ENCODE results near the gene TEX29.

Gene TEX29

DNA sequence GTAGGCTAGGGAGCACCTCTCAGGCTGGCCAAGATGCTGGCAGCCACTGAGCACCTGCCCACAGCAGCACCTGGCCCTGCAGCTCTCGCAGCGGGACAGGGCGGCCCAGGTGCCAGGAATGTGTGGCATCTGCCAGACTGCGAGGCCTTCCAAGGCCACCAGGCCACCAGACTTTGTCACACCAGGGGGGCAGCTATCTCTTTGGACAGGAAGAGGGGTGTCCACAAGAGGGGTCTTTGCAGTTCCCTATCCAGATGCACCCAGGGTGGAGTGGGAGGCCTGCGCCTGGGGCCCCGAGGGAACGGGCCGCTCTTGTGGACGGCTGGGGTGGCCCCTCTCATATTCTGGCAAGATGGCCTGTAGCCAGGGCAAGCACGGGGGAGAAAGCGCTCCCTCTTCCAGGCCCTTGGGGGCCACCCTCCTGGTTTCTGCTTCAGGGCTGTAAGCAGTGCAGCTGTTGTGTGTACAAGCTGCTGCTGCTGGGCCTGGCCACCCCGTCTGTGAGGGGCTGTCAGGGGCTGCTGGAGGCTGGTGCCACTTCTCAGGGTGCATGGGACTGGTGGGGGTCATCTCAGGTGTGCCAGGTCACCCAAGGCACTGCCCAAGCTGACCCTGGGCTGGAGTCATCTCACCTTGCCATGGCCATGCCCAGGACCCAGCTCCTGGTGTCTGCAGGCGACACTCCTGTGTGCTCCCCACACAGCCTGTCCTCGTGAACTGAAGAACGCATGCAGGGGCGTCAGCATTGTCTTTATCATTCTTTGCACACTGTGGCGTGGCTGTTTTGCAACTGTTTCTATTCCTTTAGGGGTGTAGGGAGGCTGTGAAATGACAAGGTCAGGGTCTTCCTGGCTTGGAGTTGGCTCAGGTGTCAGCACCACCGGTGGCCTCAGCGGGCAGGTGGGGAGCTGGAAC, 1.8 kb downstream of the TEX29 start:
- no peak for DNase-seq (ENCODE audit: low read depth in 2 of 2)

DNA sequence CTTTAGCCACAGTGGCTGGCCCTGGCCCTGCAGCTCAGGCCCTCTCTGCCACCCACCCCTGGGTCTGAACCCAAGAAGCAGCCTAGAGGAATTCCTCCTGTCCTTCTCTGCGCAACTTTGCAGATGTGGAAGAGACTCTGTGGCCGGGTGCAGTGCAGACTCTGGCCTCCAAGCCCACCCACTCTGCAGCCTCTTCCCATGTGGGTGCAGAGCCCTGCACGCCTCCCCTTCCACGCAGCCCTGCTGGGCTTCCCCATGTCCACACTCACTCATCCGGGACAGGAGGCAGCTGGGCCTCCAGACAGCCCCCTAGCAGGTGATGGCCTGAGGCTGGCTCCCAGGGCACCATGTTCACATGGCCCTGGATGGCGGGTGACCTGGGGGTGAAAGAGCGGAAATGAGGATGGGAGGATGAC, 2.5 kb downstream of the TEX29 start:
- no peak for DNase-seq (ENCODE audit: low read depth in 2 of 2)

DNA sequence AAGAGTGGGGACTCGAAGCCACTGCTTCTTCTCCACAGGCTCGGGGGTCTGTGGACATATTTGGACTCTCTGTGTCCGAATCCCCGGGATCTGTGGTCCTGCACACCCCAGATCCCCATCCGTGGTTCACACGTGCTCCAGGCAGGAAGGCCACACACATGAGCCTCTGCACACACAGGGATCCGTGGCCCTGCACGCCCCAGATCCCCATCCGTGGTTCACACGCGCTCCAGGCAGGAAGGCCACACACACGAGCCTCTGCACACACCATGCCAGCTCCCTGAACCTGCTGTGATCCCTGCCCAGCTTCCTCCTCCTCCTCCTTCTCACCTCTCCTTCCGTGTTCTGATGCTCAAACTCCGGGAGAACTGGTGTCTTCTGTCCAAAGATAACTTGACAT, 3.1 kb downstream of the TEX29 start:
- DNase-seq (ENCODE audit: low read depth in 2 of 2) = no peak

DNA sequence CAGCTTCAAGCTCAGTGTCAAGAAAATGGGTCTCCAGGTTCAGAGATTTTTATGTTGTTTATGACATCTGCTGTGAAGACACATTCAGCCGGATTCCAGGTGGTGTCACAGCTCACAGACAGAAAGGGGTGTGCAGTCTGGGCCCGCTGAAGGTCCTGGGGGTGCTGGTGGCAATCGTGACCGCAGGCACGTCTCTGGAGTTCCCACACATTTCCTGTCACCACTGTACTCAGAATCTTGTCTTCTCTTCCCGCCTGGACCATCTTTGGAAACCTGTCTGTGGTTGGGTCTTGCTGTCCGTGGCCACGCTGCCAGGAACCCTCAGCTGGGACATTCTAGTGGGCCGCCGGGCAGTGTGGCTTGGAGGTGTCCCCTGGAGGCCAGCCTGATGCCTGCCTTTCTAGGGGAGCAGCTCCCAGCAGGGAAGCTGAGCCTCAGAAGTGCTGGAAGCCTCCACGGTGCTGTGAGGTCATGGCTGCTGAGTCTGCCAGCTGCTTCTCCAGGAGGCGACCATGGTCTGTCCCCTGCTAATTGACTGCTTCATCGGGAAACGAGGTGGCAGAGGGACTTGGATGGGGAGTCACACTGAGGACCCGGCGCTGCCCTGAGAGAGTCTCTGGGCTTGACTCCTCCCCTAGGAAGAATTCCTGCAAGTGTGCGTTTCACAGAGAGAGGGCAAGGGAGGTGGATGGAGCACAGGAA, 3.7 kb downstream of the TEX29 start:
- DNase-seq (ENCODE audit: low read depth in 2 of 2) = no peak

DNA sequence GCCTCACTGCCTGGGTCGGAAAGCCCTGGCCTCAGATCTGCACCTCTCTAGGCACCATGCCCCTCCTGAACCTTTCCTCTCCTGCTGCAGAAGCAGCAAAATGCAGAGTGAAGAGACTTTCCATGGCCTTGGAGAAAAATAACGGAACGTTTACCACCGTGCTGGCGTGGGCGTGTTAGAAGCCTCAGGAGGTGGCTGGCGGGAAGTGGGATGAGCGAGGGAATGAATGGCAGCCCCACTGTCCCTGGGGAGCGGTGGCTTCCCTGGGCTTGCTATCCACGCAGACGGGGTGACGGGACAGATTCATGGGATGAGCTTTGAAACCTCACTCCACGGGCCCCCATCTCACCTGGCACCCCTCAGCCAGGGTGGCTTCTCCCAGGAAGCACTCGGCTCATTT, 4.3 kb downstream of the TEX29 start:
- no peak for DNase-seq (ENCODE audit: low read depth in 2 of 2)

DNA sequence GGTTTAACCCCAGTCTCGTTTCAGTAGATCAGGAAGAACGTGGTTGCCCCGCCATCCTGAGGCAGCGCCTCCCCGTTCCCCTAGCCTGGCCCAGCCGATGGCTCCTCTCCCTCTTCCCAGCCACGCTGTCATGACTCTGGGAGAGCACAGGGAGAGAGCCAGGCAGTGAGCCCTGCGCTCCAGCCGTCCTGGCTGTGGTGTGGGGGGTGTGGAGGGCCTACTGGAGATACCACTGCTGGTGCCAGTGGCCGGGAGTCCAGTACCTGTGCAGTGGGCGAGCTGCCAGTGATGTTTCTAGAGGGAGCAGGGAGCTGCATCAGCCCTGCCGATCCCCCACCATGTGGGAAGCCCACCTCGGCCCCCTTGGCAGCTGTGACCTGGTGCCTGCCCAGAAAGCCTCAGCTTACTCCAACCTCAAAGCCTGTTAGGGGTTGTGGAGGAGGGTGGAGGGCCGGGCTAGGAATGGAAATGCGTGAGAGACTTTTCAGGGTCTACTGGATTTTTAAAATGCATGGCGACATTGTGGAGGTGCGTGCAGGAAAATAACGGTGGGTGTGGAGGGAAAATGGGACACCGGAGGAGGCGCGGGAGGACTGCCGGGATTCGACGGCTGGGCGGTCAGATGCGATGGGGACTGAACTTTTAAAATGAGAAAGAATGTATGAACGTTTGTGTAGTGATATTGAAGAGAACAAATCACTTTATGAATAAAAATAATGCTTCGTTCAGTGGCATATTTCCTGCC, 4.9 kb downstream of the TEX29 start:
- DNase-seq (ENCODE audit: low read depth in 2 of 2) = no peak

DNA sequence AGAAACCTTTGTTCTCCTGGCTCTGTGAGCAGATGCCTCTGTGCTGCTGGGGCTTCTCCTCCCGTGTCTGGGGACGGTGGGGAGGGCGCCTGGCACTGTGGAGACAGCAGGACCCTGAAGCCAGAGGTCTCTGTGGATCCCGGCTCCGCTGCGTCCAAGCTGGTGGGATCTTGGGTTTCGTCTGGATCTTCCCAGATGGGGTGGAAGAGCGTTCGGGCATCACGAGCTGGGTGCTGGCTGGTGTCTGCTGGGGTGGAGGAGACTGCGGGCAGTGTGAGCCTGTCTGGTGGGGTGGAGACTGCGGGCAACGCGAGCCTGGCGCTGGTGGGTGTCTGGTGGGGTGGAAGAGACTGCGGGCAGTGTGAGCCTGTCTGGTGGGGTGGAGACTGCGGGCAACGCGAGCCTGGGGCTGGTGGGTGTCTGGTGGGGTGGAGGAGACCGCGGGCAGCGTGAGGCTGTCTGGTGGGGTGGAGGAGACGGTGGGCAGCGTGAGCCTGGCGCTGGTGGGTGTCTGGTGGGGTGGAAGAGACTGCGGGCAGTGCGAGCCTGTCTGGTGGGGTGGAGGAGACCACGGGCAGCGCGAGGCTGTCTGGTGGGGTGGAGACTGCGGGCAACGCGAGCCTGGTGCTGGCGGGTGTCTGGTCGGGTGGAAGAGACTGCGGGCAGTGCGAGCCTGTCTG, 5.6 kb downstream of the TEX29 start:
- DNase-seq (ENCODE audit: low read depth in 2 of 2) = no peak

DNA sequence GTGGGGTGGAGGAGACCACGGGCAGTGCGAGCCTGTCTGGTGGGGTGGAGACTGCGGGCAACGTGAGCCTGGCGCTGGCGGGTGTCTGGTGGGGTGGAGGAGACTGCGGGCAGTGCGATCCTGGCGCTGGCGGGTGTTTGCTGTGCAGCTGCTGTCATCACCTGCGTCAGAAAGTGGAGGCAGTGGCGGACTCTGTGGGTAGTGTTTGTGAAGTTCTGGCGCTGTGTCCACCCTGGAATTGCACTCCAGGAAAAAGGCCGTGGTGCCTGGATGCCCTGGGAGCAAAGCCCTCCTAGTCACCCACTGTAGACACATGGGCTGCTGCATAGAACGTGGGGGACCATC, 6.2 kb downstream of the TEX29 start:
- DNase-seq (ENCODE audit: low read depth in 2 of 2) = no peak

DNA sequence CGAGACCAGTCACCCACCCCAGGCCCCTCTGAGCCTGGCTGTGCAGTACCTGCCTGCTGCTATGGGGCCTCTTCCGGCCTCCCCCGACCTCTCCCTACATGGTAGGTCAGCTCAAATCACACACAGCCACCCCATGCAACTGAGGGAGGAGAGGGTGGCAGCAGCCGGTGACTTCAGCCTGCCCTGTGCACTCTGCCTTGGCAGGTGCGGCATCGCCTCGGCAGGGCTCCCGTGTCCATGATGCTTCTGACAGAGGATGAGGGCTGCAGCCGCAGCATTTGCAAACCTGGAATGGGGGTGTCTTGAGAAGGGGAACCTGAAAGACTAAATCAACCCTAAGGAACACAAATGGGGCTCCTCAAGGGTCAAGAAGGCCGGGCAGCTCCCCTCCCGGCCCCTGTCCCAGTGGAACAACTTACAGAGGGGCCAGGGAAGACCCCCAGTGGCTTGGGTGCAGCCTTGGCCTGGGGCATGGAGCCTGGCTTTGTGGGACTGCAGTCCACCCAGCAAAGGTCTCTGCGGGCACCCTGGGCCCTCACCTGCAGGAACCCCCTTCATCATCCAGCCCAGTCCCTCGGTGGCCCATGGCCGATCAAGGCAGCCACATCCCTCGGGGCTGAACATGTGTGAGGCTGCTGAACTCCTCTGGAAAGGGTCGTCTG, 6.7 kb downstream of the TEX29 start:
- DNase-seq (ENCODE audit: low read depth in 2 of 2) = no peak

DNA sequence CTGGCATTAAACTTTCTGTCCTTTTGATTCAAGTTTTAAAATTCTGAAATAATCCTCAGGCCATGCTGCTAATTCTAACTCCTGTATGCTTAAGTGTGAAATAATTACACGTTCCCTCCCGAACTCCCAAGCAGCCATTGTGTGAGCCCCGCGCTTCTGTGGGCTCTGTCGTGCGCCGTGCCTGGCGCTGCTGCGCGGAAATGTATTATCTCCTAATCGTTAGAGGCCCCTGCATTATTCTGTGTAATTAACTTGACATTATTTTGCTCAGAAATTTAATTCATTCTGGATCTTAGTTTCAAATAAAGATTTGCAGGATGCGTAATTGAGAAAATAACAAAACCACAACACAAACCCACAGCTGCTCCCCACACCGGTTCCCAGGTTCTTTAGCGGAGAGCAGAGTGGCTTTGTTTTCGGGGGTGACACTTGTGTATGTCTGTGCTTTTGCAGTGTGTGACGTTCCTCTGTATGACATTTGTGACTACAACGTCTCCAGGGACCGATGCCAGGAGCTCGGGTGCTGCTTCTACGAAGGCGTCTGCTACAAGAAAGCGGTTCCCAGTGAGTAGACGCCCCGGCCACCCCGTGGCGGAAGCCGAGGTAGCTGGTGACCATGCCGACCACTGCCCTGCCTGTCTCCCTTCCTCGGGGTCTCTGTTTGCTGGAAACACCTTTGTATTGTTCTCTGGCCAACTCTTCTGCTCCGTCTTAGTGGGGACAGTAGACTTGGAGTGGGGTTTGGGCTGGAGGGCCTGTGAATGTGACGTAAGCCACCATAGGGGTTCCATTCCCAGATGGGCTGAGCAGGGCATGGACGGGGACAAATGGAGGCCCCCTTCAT, 7.5 kb downstream of the TEX29 start:
- DNase-seq (ENCODE audit: low read depth in 2 of 2) = no peak

DNA sequence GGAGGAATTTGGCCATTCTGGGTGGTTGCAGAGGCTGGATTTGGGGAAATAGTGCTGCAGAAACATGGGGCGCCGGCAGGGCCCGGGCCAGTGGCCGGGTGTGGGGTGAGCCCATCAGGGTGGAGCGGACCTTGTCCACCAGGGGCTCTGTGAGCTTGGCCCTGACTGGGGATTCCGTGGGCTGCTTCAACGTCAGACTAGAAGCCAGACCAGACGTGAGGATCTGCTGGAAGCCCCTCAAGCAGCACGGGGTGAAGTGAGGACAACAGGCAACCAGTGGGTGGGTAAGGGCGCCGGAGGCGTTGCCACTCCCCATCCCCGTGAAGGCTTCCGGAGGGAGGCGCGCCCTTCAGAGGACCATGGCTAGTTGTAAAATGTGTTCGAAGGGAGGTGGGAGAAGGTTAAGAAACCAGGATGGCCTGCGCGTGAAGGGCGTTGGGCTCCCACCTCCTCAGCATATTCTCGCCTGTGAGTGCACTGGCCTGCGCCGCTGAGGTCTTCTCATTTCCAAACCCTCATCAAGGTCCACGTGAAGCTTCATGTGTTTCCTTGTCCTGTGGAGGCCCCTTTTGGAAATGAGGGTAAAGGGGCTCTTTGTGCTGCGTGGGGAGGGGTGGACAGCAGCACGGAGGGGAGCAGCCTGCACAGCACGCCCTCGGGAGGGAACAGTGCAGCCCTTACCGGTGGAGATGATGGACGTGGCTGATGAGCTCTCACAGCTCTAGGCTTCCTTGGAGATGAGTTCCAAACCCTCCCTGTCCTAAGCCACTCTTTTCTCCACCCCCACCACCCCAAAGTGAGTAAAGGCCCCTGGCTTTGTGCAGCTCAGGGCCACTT, 8.3 kb downstream of the TEX29 start:
- no peak for DNase-seq (ENCODE audit: low read depth in 2 of 2)

DNA sequence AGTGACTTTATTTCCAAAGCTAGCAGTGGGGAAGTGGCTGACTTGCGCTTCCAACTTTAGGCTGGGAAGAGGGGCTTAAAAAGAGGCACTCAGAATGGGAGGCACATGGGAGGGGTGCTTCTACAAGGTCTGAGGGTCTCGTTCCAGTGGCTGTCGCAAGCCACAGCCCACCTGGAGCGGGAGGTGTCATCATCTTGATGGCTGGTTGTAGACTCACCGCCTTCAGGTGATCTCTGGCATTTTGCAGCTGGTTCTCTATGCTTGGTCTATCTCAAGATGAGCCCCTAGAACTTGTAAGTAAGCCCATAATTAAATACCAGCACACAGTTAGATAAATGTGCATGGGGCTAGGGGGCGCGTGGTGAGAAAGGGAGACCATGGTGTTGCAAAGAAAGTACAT, 9.2 kb downstream of the TEX29 start:
- DNase-seq (ENCODE audit: low read depth in 2 of 2) = no peak

DNA sequence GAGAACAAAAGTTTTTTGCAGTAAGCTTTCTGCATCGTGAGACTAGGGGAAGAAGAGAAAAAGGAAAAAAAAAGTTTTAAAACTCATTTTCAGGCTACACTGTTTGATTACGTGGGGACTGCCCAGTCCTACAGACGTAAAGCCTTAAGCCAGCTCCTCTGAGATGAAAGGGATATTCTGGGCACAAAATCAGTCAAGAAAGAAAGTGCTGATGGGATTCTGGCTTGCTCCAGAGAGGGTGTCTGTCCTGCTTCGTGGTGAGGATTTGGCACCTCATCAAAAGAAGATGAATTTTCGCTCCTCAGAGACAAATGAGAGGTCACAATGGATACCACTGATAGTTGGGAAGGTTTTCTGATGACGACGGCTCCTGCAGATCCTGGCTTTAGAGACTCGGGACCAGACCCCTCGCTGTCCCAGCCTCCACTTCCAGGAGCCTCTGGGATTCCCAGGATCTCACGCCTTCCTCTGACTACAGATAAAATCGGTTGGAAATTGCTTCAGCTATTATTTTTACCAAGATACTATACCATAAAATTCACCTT, 9.7 kb downstream of the TEX29 start:
- no peak for DNase-seq (ENCODE audit: low read depth in 2 of 2)

DNA sequence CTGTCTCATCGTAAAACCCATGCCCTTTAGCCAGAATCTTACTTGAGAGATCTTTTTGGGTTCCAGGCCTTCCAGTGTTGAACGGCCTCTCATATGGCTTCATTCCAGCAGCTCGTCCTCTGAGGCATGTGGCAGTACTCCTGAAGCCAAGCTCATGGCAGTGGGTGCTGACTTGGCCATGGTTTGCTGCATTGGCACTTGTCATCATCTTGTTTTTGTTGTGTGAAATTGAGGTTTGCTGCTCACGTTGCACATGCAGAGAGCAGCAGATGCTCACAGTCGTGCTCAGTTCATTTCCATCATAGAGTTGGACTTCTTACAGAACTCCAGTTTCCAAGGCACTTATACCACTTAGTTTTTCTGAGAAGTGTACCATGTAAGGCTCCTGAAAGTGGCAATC, 14.9 kb downstream of the TEX29 start:
- DNase-seq (ENCODE audit: low read depth in 2 of 2) = no peak

DNA sequence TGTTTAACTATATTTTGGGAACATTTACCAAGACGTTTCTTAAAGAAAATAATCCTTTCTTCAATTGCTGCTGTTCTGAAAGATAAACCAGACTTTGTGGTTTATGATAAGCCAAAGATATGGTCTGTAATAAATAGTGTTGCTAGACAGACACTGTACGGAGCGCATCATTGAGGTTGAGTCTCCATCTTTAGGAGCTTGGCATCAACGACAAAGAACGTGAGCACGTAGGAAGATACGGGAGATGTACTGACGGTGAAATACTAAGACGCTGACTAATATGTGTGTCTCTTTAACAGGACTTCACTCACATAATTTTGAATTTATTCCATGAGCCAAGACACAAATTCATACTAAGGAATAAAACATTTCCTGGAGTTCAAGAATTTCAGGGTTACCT, 16.2 kb downstream of the TEX29 start:
- DNase-seq (ENCODE audit: low read depth in 2 of 2) = no peak

DNA sequence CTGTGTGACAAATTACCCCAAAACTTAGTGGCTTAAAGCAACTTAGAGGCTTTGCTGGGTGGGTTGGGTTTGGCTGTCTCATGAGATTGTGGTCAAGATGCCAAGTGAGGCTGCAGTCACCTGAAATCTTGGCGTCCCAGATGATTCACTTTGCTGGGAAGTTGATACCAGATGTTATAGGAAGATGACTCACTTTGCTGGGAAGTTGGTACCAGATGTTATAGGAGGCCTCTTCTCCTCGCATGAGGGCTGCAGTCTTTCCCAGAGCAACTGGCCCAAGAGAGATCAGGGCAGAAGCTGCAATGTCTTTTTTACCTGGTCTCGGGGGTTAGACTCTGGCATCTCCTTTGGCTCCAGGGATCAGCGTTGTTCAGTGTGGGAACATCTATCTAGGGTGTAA, 16.8 kb downstream of the TEX29 start:
- DNase-seq (ENCODE audit: low read depth in 2 of 2) = no peak

DNA sequence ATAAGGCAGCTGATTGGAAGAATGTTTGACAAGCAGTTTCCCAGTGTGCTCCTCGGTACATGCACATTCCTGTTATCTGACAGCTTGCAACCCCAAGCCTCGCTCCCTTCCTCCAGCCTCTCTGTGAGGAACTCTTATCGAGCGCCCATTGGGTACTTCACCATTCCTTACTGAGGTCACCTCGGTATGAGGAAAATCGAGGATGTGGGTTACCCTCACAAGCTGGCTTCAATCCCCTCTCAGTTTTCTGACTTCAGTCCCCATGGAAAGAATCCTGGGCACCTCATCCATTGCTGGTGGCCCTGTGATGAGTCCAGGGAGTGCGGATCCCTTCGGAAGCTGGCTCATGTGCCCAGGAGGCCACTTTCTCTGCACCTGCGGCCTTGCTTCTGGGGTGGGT, 17.3 kb downstream of the TEX29 start:
- no peak for DNase-seq (ENCODE audit: low read depth in 2 of 2)

DNA sequence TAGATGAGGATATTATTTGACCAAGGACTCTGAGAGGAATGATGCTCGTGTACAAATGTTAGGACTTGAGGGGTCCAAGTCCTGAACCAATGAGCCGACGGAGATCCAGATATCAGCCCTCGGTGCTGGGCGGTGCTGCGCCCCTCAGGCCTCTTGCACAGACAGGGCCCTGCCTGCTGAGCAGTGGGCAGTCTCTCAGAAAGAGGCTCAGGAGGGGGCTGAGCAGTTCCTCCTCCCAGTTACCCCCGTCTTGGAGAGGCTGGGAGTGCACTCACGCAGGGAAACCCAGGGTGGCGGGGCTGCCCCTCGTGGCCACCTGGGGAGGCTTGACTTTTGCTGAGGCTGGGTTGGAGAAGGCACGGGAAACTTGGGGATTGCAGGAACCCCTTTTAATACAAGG, 18.4 kb downstream of the TEX29 start:
- no peak for DNase-seq (ENCODE audit: low read depth in 2 of 2)

DNA sequence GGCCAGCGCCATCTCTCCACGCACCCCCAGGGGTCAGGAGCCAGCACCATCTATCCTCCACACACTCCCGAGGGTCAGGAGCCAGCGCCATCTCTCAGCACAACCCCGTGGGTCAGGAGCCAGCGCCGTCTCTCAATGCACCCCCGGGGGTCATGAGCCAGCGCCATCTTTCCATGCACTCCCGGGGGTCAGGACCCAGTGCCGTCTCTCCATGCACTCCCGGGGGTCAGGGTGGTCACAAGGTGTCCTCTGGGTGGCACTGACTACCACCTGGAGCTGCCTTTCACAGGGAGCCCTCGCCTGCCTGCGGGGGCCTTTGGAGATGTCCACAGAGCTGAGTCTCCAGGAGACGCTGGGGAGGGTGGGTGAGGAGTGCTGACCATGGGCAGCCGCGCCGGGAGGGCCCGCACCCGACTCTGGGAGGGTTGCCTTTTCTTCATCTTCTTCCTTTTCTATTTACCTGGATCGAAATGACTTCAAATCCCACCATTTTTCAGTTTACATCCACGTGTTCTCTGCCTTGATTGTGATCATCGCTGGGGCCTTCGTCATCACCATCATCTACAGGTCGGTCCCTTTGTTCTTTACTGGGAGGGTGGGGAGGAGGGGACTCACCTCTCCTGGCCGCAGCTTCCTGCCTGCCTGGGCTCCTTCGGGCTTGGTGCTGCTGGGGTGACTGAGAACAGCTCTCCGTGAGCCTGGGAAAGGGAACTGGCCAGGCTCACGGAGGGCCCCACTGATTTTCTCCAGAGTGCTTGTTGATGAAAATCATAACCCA, 19.1 kb downstream of the TEX29 start:
- no peak for DNase-seq (ENCODE audit: low read depth in 2 of 2)

Measured in stimulated activated CD8-positive, alpha-beta memory T cell treated with anti-CD3 and anti-CD28 coated beads, Interleukin-2, amount 100 ng/mL, for 1 hour (primary cell).